GM18519 (cell line): Measurements from ENCODE around the gene ACVR1B.

ENCODE experiments used
- ATAC-seq: cut with Tn5 transposase; IDR thresholded peaks from one replicate; pipeline ENCODE4 v1.9.1; 2021; ENCODE audit warnings: mild to moderate bottlenecking, moderate library complexity; ENCODE audit not compliant: unreplicated experiment, low FRiP score

The ACVR1B gene

DNA sequence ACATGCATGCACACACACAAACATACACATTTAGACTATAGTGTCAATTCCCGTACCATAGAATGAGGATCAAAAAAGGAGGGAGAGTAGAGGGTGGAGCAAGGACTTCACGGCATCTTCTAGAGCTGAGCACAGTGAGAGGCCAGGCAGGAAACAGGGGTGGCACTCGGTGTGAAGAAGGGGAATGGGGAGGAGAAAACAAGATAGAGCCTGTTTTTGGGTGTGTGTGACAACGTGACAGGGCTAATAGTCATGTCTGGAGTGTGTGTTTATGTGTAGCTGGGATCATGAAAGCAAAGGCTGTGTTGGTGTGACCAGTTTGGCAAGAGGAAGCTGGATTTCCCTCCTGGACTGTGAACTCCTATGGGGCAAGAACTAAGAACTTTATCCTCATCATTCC is 9.9 kb upstream of the ACVR1B start:
- no peak for ATAC-seq

DNA sequence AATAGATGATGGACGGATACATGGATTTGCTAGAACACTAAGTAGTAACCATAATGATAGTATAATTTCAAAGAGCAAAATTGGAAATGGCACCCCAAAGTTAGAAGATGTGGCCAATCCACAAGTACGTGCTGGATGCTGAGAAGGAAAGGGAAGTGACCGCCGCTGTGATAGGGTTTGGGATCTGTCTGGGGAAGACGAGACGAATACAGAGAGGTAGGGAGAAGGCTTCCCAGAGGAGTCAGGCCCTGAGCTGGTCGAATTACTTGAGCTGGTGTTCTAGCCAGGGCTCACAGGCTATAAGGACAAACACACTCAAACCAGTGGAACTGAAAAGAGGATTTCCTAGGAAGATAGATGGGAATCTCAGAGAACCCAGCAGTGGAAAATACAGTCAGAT is 9.4 kb upstream of the ACVR1B start:
- no peak for ATAC-seq

DNA sequence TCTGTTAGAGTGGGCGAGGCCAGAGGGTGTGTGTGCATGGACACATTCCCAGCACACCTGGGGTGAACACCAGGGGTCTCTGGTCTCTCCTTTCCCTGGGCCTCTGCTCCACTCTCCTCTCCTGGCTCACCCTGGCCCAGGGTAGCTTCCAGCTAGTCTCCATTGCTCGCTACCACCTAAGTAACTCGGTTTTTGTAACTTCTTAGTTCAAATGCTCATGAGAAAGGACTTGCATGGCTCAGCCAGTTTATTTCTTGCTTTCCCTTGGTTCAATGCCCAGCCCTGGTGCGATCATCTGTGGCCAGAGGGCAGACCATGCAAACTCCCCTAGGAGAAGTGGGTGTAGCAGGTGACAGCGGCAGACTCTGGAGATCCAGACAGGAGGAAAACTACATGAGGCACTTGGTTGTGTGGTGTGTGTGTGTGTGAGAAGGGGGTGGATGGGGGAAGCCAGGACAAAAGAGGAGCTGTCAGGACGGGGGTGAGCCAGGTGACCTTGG is 8.9 kb upstream of the ACVR1B start:
- ATAC-seq = no peak

DNA sequence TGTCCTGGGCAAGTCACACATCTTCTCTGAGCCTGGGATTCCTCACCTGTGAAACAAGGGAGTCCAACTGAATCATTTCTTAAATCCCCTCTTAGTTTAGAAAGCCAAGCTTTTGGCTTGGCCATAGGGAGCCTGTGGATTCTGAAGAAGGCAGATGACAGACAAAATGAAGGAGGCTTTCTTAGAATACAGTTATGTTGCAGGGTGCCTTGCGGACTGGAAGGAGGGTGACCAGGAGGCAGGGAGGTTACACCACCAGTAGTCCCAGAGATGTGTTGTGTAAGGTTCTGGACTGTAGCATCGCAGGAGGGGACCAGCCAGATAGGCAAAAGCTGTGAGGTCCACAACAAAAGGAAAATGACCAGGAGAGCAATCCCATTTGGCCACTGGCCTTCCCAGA is 8.2 kb upstream of the ACVR1B start:
- ATAC-seq = no peak

DNA sequence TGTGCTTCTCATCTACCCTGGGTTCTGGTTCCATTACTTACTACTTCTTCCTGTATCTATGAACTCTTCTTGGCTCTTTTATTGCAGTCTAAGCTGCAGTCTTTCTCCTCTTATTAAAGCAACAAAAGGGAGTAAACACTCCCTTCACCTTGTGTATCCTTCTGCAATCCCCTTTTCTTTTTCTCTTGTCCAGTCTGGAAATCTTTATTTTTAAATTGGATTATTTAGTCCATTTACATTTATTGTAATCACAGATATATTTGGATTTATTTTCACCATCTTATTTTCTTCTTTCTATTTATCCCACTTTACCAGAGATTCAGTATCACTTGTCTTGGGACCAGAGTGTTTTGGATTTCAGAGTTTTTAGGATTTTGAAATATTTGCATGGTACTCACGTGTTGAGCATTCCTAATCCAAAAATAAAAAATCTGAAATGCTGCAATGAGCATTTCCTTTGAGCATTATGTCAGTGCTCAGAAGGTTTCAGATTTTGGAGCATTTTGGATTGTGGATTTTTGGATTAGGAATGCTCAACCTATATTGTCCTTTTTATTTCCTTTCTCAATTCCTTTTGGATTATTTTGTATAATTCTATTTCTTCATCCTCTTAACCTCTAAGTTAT is 6.8 kb upstream of the ACVR1B start:
- no peak for ATAC-seq

DNA sequence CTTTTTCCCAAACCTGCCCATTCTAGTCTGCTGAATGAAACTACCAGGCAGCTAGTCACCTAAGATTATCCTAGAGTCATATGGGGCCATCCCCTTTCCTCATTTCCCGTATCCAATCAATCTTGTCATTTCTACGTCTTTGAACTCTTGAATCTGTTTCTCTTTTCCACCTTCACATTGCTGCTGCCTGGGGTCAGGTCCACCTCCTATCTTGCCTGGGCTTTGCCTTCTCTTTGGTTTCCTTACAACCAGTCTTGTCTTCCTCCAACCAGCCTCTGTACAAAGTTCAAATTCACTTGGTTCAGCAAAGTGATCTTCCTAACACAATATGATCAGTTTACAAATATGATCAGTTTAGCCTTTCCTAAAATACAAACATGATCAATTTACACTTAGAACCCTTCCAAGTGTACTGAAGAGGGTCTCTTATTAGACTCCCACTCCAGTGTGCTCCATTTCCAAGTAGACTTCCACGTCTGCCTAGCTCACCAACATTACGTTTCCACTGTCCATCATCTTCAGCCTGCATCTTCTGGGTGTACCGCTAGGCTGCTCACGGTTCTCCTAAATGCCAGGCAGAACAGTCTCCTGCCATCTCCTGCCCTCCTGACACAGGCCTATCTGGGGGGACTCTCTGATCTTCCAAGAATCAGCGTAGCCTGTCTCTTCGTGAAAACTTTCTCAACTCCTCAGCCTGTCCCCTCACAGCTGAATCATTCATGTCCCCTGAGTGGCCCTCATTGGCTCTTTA is 4.1 kb upstream of the ACVR1B start:
- no peak for ATAC-seq

DNA sequence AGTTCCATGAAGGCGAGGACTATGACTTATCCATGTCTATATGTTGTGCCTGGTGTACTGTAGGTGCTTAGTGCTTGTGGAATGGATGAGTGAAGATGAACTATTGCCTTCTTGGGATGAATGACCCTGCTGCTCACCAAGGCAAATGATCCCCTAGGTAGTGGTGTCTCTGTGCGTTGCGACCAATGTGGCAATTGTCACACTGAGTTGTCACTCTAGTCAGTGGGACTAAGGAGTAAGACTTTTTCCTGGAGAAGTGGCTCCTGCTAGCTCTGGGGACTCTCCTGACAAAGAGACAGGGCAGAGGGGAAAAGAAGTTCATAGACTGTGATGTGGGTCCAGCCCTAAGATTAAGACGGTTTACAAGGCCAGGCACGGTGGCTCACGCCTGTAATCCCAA is 3.4 kb upstream of the ACVR1B start:
- ATAC-seq = no peak

DNA sequence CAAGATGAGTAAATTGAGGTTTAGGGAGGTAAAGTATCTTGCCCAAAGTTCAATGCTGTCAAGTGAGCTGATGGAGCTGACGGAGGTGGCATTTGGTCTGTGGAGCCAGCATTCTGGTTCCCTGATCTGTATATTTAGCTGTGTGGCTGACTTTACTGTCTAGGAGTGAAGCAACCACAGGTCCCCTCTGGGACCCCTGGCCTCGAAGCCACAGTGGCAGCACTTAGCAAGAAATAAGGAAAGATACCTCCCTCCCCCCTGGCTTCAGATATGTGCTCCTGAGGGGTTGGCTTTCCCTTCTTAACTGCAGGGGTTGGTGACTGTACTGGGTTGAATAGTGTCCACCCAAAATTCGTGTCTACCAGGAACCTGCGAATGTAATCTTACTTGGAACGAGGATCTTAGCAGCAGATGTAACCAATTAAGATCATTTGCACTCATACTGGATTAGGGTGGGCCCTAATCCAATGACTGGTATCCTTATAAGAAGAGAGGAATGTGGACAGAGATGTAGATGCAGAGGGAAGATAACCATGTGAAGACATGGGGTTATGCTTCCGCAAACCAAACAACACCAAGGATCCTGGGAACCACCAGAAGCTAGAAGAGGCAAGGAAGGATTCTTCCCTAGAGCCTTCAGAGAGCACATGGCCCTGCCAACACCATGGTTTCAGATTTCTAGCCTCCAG is 2.0 kb upstream of the ACVR1B start:
- ATAC-seq = no peak

DNA sequence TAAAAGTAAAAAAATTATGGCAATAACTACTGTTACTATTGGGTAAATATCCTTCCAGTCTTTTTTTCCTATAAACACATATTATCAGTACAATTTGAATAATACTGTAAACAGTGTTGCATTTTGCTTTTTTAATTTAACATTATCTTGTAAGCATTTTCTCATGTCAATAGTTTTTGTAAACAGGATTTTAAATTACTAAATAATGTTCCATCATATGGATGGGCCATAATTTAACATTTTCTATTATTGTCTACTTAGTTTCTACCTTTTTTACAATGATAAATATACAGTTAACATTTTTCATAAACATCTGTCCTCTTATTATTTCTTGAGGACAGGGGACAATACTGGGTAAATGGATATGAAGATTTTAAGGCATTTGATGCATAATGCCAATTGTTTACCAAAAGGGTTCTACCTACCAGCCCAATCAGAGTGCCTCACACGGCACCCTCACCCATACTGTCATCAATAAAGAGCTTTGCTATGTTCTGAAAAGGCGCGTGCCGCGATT is 759 bp upstream of the ACVR1B start:
- no peak for ATAC-seq

DNA sequence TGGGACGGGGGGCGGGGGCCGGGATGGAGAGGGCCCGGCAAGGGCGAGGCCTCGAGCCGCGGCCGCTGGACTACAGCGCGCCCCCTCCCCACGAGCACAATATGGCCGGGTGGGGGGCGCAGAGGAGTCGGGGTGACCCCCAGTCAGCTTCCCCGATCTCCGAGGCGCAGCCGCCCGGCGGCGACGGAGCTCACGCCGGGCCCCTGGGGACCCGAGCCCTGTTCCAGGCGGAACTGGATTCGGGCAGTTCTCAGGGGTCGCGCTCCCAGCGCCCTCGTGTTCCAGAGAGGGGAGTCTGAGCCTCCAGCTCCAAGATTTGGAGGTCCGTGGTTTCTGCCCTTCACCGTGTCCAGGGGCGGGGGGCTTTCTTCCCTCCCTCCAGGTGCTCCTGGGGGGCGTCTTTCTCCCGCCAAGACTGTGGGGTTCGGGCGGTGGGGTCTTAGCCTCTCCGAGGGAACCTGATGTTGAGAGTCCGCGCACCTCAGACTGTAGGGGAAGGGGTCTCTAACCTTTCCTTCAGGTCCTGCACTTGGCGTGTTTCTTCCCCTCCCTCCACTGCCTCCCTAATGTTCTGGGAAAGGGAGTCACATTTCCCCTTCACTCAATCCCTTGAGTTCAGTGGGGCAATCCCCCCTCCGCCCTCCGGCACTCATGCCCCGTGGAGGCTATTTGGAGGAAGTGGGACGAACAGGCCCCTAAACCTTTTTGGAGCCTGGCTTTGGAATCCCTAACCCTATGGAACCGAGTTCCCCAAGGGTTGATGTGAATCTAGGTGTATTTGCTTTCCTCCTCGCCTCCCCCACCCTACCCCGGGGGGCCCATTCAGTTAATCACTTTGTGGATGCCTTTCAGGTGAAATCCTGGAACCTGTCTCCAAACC is 584 bp downstream of the ACVR1B start:
- ATAC-seq = peak; percentile 13

DNA sequence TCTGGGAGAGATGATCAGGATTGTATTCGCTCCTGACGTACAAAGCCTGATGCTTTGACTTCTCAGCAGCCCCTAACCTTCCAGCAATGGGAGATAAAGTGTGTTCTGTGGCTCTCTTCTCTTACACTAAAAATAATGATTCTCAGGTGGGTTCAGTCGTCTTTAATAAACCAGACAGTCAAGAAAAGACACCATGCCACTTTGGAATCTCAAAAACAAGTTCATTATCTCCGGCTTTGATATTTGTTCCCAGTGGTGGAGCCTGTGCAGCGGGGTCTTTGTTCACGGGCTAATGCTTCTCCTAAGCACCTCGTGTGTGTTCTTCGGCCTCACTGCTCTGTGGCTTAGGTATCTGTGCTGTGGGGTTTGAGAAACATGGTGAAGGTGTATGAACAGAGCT is 1.6 kb downstream of the ACVR1B start:
- no peak for ATAC-seq

DNA sequence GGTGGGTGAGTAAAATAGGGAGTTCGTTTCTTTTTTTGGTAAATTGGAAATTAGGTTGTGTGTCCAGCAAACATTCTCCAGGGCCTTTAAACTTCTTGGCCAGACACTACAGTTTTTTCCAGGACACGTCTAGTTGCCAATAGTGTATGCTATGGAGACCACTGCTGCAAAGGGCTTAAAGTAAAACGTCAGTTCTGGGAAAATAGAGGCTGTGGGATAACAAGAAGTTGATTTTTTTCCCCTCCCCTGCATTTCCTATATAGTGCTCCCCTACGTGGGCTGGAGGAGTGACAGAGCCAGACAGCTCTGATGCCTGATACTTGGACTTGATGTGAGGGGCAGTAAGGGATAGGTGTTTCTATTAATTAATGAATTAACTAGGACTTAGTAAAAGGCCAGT is 2.4 kb downstream of the ACVR1B start:
- ATAC-seq = no peak

DNA sequence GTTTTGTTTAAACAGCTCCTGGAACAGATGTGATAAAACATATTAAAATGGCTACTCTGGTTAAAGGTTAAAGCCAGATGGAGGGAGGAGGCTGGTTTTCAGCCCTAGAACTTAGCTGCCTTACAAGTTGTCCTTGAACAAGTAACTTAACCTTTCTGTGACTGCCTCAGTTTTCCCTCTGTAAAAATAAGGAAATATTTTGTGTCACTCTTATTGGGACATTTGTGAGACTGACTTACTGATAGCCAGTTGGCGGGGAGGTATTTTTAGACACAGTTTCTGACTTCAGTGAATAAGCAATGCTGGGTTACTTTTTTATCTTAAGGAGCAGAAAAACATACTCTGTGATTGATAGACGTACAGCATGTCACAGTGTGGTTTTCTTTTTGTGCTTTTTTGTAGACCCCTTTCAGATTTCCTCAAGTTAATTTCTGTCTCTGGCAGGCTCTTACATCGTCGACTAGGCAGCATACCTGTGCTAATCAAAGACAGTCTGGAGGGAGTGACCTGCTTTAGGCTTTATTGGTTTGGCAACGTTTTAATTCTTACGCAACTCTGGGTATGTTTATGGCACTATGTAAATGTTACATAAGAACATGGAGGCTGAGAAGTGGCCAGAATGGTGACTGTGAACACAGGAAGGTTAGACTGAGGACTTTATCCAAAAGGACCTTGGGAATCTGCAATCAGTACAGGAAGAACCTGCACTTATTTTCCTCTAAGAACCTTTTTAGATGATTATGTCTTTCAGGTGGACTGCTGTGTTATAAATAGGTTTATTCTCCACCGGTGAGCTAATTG is 3.3 kb downstream of the ACVR1B start:
- ATAC-seq = no peak

DNA sequence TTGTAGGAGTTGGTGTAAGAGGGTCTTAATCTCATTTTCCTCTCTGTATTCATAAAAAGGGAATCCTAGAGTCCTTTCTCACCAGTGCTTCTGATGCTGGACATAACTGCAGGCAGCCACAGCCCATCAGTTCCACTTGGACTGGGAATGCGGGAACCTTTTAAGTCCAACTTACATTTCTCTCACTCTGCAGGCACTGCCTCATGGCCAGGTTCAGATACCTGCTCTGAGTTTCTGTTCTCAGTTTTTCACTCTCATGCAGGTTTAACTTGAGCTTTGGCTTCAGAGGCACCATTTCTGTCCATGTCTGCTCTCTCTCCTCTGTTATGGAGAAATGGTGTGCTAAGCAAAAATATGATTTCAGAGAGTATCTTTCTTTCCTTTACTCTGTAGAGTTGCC is 4.2 kb downstream of the ACVR1B start:
- ATAC-seq = no peak

DNA sequence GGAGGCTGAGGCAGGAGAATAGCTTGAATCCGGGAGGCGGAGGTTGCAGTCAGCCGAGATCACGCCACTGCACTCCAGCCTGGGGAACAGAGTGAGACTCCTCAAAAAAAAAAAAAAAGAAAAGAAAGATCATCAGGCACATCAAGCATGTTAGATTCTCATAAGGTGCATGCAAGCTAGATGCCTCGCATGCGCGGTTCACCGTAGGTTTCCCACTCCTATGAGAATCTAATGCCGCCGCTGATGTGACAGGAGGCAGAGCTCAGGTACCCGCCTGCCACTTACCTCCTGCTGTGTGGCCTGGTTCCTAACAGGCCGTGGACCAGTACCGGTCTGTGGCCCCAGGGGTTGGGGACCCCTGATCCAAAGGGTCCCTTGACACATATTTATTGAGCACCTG is 7.0 kb downstream of the ACVR1B start:
- ATAC-seq = no peak

DNA sequence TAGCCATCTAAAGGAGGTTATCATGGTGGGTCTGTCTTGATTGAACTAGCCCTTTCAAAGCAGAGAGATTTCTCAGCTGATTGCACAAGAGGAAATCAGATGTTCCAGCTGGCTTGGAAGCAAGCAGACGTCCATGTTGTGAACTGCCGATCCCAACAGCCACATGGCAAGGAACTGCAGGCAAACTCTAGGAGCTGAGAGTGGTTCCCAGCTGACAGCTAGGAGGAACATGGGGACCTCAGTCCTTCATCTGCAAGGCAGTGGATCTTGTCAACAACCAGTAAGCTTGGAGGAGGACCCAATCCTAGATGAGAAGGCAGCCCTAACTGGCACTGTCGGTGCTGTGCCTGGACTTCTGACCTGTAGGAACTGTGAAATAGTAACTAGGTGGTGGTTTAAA is 7.7 kb downstream of the ACVR1B start:
- no peak for ATAC-seq

DNA sequence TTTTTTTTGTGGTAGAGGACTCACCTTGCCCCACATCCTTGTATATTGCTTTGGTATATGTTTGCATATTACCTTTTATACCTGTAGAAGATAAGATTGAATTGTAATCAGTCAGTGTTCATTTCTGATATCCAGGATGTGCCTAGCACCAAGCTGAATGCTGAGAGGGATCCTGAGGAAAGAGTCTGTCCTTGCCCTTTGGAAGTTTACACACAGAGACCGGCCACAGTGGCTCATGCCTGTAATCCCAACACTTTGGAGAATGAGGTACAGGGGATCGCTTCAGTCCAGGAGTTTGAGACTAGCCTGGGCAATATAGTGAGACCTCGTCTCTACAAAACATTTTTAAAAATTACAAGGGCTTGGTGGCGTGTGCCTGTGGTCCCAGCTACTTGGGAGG is 8.4 kb downstream of the ACVR1B start:
- no peak for ATAC-seq

DNA sequence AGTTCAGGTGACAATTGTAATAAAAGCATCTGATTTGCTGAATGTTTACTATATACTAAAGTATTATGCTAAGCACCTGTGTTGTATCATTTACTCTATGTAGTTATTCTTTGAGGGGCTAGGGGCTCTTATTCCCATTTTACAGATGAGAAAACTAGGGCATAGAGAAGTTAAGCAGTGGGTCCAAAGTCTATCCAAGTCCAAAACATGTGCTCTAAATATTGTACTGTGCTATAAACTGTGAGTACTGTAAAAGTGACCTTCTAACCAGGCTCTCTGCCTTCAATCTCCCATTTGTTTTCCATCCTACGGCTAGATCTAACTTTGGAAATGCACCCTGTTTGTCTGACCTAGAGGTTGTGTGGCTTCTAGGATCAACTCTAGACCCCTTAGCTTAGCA is 9.0 kb downstream of the ACVR1B start:
- ATAC-seq = no peak

DNA sequence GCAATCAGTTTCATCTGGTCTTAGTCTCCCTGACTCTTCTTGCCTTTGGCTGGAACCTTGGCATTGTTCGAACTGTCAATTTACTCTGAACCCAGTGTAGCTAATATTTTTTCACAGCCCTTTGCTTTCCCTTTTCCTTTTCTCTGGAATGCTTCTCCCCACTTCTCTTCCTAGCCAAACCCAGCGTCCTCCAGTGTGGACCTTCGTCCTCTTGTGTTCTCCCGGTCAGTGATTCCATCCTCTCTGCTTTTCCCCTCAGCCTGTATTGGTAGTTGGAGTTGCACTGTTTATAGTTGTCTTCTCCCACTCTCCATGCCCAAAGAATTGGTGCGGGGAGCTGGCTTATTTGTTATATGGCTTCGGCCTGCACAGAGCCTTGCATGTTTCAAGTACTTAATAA is 9.4 kb downstream of the ACVR1B start:
- ATAC-seq = no peak

DNA sequence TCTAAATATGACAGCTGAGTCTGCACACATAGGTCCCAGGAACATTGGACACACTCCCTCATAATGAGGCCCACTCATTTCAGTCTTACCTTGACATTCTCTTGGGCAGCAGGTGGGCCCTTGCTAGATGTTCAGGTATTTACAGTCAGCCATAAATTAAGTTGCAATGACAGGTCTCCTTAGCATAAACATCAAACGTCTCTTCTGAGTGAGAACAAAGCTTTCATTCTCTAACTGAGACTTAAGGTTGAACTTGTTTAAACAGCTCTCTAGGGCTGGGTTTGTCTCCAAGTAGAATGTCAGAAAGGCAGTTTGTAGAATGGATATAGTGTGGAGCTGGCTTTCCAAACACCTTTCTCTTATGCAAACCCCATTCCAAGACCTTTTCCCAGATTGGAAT is 10.3 kb downstream of the ACVR1B start:
- ATAC-seq = no peak
